ENCODE results near the gene MPZL1.
A peak's percentile ranks its signal among the peaks of the same experiment; 100 is the strongest.
"Not testable (repeated sequence)": the region's sequence is repeated elsewhere in the genome, so short reads cannot be mapped to it uniquely, and the experiment has no call there.

MPZL1 gene

GRCh38 chr1:167812972-167813371 is 91.2 kb downstream of the MPZL1 start:
- no peak for DNase-seq (ENCODE audit: low read depth)

GRCh38 chr1:167815650-167816049 is 93.9 kb downstream of the MPZL1 start:
- DNase-seq (ENCODE audit: low read depth): no peak

- peak; percentile 89 for DNase-seq (ENCODE audit: low read depth)
These were observed 98.3 kb downstream of the MPZL1 start for GRCh38 chr1:167819849-167820683.

- DNase-seq (ENCODE audit: low read depth): no peak
These were observed 99.0 kb downstream of the MPZL1 start for GRCh38 chr1:167820684-167821355.

GRCh38 chr1:167821356-167821685 is 99.5 kb downstream of the MPZL1 start:
- no peak for DNase-seq (ENCODE audit: low read depth)

GRCh38 chr1:167821969-167822685 is 100.3 kb downstream of the MPZL1 start:
- DNase-seq (ENCODE audit: low read depth): no peak

GRCh38 chr1:167824163-167824794 is 102.5 kb downstream of the MPZL1 start:
- no peak for DNase-seq (ENCODE audit: low read depth)

- no peak for DNase-seq (ENCODE audit: low read depth)
These were observed 103.8 kb downstream of the MPZL1 start for GRCh38 chr1:167825419-167826079.

GRCh38 chr1:167826127-167826526 is 104.3 kb downstream of the MPZL1 start:
- no peak for DNase-seq (ENCODE audit: low read depth)

GRCh38 chr1:167829868-167830267 is 108.1 kb downstream of the MPZL1 start:
- DNase-seq (ENCODE audit: low read depth): no peak

- not testable (repeated sequence) for DNase-seq (ENCODE audit: low read depth)
These were observed 108.9 kb downstream of the MPZL1 start for GRCh38 chr1:167830668-167831067.

- no peak for DNase-seq (ENCODE audit: low read depth)
These were observed 110.9 kb downstream of the MPZL1 start for GRCh38 chr1:167832693-167833092.

- no peak for DNase-seq (ENCODE audit: low read depth)
These were observed 112.1 kb downstream of the MPZL1 start for GRCh38 chr1:167833904-167834303.

GRCh38 chr1:167836197-167836596 is 114.4 kb downstream of the MPZL1 start:
- DNase-seq (ENCODE audit: low read depth): no peak

- no peak for DNase-seq (ENCODE audit: low read depth)
These were observed 115.5 kb downstream of the MPZL1 start for GRCh38 chr1:167837326-167837725.

- no peak for DNase-seq (ENCODE audit: low read depth)
These were observed 117.2 kb downstream of the MPZL1 start for GRCh38 chr1:167839009-167839408.

Measured in GM04504 (cell line).